Mesodermal cell (in vitro differentiated cells): ENCODE measurements around the gene CA4.
"Not testable (repeated sequence)": the region's sequence is repeated elsewhere in the genome, so short reads cannot be mapped to it uniquely, and the experiment has no call there.

Experiments
- H3K27ac ChIP-seq: 2 replicates; pipeline ENCODE4 v1.7.0; 2013; ENCODE audit warnings: mild to moderate bottlenecking, low read depth, low read length, moderate library complexity; ENCODE audit not compliant: severe bottlenecking
- H3K36me3 ChIP-seq: 2 replicates; pipeline ENCODE4 v1.7.1; 2013; ENCODE audit warnings: mild to moderate bottlenecking, low read length, moderate library complexity; ENCODE audit not compliant: control insufficient read depth, insufficient read depth
- H3K4me1 ChIP-seq: one replicate; pipeline ENCODE4 v1.7.1; 2013; ENCODE audit warnings: mild to moderate bottlenecking, low read length; ENCODE audit not compliant: insufficient read depth, control insufficient read depth, poor library complexity, severe bottlenecking
- H3K4me3 ChIP-seq: 2 replicates; pipeline ENCODE4 v1.7.0; 2013; ENCODE audit warnings: low read length, control low read depth, mild to moderate bottlenecking; ENCODE audit not compliant: insufficient read depth, poor library complexity, severe bottlenecking; ENCODE audit errors: extremely low read depth
- H3K9me3 ChIP-seq: 2 replicates; pipeline ENCODE4 v1.7.1; 2013; ENCODE audit warnings: mild to moderate bottlenecking, low read length, moderate library complexity; ENCODE audit not compliant: control insufficient read depth
- WGBS, 2 experiments: methylation state at CpG; one replicate each; pipeline ENCODE4 v1.1.5; 2013; ENCODE audit warnings: missing lambda C conversion rate in 2 of 2; ENCODE audit not compliant: insufficient coverage in 2 of 2; 5-methylcytosine and 5-hydroxymethylcytosine counted together

CA4 gene

GRCh38 chr17:60110586-60110985 lies 39.2 kb upstream of the CA4 start:
- Histone ChIP-seq H3K36me3 (no peaks in the 10 kb centered on the region), H3K9me3 (no peaks in the 10 kb centered on the region), H3K4me1 (peaks cover 7% of the 10 kb centered on the region), H3K4me3 (no peak overlapping the region), H3K27ac (no peak overlapping the region)
- WGBS, 2 experiments: no CpG with 5 or more reads among the region's 3 CpGs

- no CpG with 5 or more reads among the region's 5 CpGs for WGBS, 2 experiments
- not testable (repeated sequence) for H3K27ac ChIP-seq, H3K9me3 ChIP-seq, H3K4me1 ChIP-seq, H3K36me3 ChIP-seq, H3K4me3 ChIP-seq
These were observed 38.1 kb upstream of the CA4 start for GRCh38 chr17:60111661-60112060.

GRCh38 chr17:60115364-60115763 lies 34.4 kb upstream of the CA4 start:
- not testable (repeated sequence) for H3K36me3 ChIP-seq, H3K4me3 ChIP-seq, H3K9me3 ChIP-seq, H3K4me1 ChIP-seq, H3K27ac ChIP-seq
- no CpG with 5 or more reads among the region's 5 CpGs for WGBS, 2 experiments

GRCh38 chr17:60116196-60116595 lies 33.6 kb upstream of the CA4 start:
- not testable (repeated sequence) for H3K9me3 ChIP-seq, H3K36me3 ChIP-seq, H3K4me3 ChIP-seq, H3K27ac ChIP-seq, H3K4me1 ChIP-seq
- no CpG with 5 or more reads among the region's 14 CpGs for WGBS, 2 experiments

GRCh38 chr17:60119162-60119561 lies 30.6 kb upstream of the CA4 start:
- not testable (repeated sequence) for H3K4me1 ChIP-seq, H3K9me3 ChIP-seq, H3K27ac ChIP-seq, H3K36me3 ChIP-seq, H3K4me3 ChIP-seq
- WGBS, 2 experiments: no CpG with 5 or more reads among the region's 15 CpGs

- not testable (repeated sequence) for H3K4me1 ChIP-seq, H3K9me3 ChIP-seq, H3K36me3 ChIP-seq, H3K27ac ChIP-seq, H3K4me3 ChIP-seq
- WGBS, 2 experiments: no CpG with 5 or more reads among the region's 114 CpGs
These were observed 29.7 kb upstream of the CA4 start for GRCh38 chr17:60119807-60120748.

GRCh38 chr17:60127068-60128064 lies 22.4 kb upstream of the CA4 start:
- WGBS, 2 experiments: 84 to 87% methylated on average over 12 of the region's 14 CpGs
- H3K9me3 ChIP-seq: no peaks in the 10 kb centered on the region

GRCh38 chr17:60128171-60128859 lies 21.5 kb upstream of the CA4 start:
- Histone ChIP-seq H3K9me3 (no peaks in the 10 kb centered on the region), H3K27ac (no peak overlapping the region), H3K36me3 (peaks cover 10% of the 10 kb centered on the region), H3K4me1 (no peaks in the 10 kb centered on the region), H3K4me3 (no peak overlapping the region)
- 81 to 88% methylated on average over 6 to 7 of the region's 8 CpGs for WGBS, 2 experiments

More at GRCh38 chr17:60127068-60128064, 22.4 kb upstream of the CA4 start:
- no peaks in the 10 kb centered on the region for H3K4me1 ChIP-seq
- H3K27ac ChIP-seq: no peak overlapping the region
- no peak overlapping the region for H3K4me3 ChIP-seq
- H3K36me3 ChIP-seq: peaks cover 3% of the 10 kb centered on the region

GRCh38 chr17:60129164-60129563 lies 20.6 kb upstream of the CA4 start:
- 100% methylated on average over 2 to 3 of the region's 4 CpGs for WGBS, 2 experiments
- Histone ChIP-seq H3K9me3 (no peaks in the 10 kb centered on the region), H3K4me1 (no peaks in the 10 kb centered on the region), H3K36me3 (peaks cover 10% of the 10 kb centered on the region), H3K27ac (no peak overlapping the region), H3K4me3 (no peak overlapping the region)

GRCh38 chr17:60130466-60130865 lies 19.3 kb upstream of the CA4 start:
- no peaks in the 10 kb centered on the region for H3K9me3 ChIP-seq
- H3K4me3 ChIP-seq: no peak overlapping the region
- no peaks in the 10 kb centered on the region for H3K4me1 ChIP-seq
- WGBS, 2 experiments: 80% methylated on average over 1 of the region's 3 CpGs; no CpG with 5 or more reads in 1 of the 2 experiments
- H3K27ac ChIP-seq: no peak overlapping the region
- peaks cover 10% of the 10 kb centered on the region for H3K36me3 ChIP-seq
